Fibroblast of lung (primary cell): ENCODE results near the gene RCN1.

Source experiments
- CTCF ChIP-seq, 2 donors: IDR thresholded peaks in 1 of 2; conservative IDR thresholded peaks in 1 of 2; 1 replicate in 1 of 2; 2 replicates in 1 of 2; pipeline ENCODE4 v1.5.1; 2011 to 2012; ENCODE audit warnings: low read length in 2 of 2, control low read depth in 1 of 2, inconsistent platforms in 1 of 2, low read depth in 1 of 2, mild to moderate bottlenecking in 1 of 2
- EZH2 ChIP-seq: IDR thresholded peaks from 2 replicates; pipeline ENCODE4 v1.5.1; 2012; ENCODE audit warnings: low read length, control low read depth, mild to moderate bottlenecking; ENCODE audit errors: missing control alignments

GRCh38 chr11:32062540-32062939 is 28.3 kb upstream of the RCN1 start:
- TF ChIP-seq CTCF (conservative IDR thresholded peaks at IDR 0.05 in 1 of 2, IDR thresholded peaks at IDR 0.05 in 1 of 2; ENCODE audit: low read depth in 1 of 2, low read length in 2 of 2), result no peak
- TF ChIP-seq EZH2, result no peak
